ENCODE data around the gene FOXP1.

Gene FOXP1

DNA sequence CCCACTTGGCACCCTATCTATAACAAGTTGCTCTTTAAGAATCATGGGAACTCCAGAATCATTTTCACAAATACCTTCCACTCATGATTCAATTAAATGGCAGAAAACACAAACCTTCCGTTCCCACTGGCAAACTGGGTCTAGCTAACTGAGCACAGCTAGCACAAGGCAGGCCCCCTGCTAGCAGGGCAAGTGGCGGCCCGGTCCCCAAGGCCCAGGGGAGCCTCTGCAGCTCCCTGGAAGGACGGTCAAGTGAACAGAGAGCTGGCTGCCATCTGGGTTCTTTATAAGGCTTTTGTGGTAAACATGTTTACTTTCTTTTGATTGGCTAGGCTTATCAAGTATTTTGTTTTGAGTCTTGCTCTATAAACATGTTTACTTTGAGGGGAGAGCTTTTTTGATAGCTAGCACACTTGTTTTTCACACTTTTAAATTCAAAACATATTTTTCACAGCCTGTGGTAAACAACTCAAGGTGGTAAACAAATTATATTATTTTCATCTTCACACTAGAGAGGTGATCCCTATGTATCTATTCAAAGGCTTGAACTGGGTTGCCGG is 81.4 kb downstream of the FOXP1 start:
- DNase-seq = no peak

DNA sequence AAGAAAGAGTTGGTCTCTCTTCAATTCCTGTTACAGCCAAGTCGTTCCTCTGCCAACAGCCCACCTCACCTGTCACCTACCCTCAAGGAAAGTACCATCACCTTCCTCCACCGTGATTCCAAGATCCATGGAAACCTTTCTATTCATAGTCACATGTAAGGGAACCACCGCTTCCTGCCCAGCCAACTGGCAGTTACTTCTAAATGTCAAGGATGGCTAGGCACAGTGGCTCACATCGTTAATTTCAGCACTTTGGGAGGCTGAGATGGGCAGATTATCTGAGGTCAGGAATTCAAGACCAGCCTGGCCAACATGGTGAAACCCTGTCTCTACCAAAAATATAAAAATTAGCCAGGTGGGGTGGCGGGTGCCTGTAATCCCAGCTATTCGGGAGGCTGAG is 82.8 kb downstream of the FOXP1 start:
- DNase-seq = no peak

DNA sequence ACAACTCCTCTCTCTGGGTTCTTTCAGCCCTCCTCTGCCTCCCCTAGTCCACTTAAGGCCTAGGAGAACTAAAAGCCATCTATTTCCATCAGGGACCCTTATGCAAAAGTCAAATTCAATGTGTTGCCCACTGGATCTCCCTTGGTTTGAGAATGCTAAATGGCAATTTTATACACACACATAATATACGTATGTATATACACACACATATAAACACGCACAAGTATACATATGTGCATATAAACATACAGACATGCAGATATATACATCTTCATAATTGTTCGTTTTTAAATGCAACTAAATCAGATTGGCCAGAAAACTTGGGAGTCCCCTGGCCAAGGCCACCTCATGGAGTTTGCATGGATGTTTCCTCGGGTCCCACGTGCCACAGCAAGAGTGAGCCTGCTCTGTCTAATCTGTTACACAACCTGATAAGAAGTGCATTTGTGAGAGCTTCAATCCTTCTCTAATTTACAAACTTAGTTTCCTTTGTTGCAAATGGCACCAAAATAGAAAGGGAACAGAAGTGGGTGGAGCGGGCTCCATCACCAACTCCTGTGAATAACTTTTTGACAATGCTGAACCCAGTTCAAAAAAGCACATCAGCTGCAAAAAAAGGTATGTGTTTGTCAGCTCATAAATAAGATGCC is 84.2 kb downstream of the FOXP1 start:
- DNase-seq = no peak

DNA sequence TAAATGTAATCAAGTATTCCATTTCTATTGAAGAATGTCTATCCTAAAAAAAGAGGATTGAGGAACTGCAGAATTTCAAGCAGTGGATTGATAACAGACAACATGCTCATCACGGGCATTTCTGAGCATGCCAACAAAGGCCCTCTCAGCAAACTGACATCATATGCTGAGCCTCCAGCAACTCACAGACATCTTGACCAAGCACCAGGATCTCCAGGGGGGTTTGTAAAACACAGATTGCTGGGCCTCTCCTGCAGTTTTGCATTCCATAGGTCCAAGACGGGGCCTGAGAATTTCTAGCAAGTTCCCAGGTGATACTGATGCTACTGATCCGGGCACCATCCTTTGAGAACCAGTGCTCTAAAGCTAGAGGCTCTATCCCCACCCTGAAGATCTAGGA is 85.0 kb downstream of the FOXP1 start:
- no peak for DNase-seq

DNA sequence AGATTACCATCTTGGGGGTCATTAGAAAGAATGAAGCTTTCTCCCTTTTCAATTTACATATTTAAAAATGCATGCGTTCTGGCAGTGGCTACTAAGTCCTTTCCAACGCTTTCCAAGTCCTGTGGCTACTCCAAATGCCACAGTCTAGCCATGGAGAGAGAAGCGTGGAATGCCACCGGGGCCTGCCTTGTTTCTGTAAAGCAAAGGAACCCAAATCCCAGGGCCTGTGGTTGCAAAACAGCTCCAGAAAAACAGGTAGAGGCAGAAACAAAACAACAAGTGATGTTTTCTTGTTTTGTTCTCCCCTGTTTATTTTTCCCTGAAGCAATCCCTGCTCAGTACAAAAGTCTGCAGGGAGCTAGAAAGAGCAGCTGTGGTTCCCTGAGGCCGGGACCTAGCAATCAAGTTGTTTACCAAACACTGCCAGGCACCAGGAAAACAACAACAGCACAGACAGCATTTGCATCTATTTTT is 85.5 kb downstream of the FOXP1 start:
- DNase-seq = no peak

DNA sequence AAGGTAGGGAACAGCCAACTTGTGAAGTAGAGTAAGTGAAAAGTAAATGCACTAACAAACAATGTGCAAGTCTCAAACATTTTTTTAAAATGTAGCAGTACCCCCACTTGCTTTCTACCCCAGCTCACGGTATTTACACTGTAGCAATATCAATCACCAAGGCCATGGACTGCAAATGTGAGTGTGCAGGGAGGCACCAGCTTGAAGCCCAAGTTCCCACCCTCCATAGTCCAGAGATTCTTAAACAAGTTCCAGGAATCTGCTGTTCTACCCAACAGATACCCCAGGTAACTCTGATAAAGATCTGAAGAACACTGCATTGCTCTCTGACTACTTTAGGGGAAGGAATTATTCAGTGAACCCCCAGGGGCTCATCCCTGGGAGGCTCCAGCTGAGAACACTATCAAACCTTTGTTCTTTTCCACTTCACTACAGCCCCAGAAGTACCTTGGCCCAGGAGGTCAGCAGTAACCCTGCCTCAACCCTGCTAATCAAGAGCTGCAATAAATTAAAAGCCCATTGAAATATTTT is 86.1 kb downstream of the FOXP1 start:
- DNase-seq = no peak

DNA sequence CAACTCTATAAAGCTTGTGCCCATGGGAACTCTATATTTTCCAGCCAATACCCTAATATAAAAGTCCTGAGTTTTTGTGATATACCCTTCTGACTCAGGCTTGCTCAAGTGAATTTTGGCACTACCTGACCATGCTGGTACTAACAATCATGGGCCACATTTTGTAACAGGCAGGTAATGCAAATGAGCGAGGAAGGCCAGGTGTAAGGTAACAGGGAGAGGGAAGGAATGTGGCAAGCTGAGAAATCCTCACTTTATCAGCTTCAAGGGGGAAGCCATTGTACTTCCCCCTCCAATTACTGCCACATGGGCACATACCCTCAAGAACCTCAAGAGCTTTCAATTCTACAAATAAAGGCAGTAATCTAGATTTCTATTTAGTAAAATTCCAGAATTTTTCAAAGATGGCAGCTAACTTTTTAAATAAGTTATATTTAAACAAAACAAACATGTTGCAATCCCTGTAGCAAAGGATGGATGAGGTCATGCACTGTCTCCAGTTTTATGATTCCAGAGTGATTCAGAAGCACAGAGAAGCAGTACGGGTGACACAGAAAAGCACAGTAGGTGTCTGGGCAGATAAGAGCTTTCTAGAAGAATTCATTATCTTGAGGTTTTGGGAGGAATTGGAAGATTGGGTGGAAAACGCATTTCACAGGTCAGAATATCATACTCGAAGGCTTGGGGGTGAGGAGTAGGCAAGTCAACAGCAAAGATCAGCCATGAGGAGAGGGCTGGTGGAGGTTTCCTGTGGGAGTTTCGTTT is 87.6 kb downstream of the FOXP1 start:
- no peak for DNase-seq

DNA sequence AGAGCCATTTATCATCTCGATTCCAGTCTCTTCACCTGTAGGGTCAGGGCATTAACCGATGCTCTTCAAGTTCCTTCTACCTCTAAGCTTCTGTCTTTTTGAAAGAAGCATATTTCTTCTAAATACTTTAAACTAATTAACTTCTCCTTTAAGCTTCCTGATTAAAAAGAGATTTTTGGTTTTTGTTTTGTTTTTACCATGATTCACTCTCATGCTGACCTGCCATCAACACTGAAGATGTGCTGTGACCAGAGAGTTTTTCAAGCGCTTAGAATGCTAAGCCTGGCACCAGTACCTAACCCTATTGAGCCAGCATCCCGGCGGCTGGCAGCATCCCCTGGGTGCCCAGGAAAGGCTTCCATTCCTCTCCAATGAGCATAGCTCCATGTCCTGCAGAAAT is 89.3 kb downstream of the FOXP1 start:
- DNase-seq = no peak

DNA sequence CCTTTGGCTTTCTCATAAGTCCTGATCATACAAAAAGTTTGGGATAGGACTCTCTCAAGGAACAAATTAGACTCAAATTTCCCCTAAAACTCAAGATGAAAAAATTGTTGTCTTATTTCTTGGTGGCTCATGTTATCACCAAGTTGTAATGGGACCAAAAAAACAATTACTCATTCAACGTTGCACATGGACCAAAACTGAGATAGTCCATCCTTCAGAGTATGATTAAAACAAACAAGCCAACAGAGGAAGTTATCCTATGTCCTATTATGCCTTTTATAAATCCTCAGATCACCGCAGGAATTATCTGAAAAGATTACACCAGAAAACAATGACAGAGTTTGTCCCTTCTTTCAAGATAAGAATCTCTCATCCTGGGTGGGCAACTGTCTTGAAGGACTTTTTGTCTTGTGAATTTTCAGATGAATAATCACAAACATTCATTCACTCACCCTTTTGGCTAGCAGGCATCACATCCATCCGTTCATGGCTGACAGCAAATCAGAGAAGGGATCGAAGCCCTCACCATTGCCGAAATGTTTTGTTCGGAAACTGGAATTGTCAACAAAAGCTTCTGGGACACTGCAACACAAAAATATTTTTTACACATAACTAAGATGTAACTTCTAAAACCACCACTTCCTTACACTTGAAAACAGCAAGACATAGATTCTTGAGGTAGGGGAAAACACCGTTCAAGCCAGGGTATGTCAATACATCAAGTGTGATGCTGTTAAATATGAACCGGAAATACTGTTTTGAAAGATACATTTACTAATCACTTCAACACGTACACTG is 90.4 kb downstream of the FOXP1 start:
- no peak for DNase-seq

DNA sequence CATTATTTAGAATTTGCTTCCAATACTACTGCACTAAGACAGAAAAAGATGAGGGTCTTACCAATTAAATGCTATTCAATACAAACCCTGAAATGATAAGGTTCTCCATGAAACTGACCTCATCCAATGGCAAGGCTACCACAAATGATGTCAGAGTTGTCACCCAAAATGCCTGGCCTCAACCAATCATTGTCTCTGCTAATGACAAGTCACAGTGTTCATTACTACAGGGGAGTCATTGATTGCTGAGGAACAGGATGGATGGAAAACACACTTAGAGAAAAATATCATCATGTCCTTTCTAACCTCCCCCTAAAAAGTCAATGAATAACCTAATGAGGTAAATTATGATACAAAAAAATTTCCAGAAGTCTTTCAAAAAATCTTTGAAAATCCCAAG is 91.0 kb downstream of the FOXP1 start:
- peak in 1 of 2 experiments; percentile 25 for DNase-seq

DNA sequence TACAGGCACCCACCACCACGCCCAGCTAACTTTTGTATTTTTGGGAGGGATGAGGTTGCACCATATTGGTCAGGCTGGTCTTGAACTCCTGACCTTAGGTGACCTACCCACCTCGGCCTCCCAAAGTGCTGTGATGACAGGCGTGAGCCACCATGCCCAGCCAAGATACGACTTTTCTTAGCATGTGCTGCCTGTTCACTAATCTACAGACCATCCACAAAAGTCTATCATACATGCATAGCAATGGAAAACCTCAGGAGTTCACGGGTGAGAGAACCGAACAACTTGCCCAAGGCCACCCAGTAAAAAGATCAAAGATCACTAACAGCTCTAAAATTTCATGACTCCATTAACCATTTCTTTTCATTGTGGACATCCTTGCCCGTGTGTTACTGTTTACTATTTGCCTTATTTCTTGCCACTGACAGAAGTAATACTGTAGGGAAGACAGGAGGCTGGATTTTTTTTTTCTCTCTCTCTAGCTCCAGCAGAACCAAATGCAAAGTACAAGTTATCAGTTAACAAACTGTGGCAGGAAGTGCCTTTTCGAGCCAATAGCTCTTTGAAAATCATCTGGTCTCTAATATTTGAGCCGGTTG is 92.3 kb downstream of the FOXP1 start:
- no peak for DNase-seq

DNA sequence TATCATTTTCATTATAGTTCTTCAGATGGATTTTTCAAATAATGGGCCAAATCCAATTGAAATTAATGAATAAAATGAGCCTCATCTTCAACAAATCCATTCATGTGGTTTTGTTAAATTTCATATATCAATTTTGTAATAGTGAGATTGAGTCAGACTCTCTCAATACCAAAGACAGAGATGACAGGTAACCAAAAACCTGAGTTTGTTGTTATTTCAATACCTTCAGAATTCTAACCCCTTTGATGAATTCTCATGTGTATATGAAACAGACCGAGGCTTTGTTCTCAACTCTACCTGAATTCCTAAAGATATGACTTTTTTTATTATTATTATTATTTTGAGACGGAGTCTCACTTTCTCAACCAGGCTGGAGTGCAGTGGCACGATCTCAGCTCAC is 92.8 kb downstream of the FOXP1 start:
- DNase-seq = no peak

DNA sequence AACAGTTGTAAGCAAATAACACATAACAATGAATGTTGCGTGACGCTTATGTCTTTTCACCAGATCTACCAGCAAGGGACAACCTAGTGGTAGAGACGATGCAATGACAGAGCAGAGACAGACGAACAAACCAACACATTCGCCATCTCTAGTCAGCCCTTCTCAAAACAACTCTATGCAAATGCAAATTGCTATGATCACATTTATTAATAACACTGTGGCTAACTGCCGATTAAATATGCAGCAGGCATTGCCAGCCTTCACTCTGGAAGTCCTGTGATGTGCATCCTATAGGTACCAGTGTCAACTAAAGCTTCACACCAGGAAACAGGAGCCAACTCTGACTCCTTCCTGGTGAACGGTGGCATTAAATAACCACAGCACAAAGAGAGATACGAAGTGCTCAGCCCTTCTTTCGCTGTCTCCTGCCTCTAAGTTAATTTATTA is 94.2 kb downstream of the FOXP1 start:
- no peak for DNase-seq

DNA sequence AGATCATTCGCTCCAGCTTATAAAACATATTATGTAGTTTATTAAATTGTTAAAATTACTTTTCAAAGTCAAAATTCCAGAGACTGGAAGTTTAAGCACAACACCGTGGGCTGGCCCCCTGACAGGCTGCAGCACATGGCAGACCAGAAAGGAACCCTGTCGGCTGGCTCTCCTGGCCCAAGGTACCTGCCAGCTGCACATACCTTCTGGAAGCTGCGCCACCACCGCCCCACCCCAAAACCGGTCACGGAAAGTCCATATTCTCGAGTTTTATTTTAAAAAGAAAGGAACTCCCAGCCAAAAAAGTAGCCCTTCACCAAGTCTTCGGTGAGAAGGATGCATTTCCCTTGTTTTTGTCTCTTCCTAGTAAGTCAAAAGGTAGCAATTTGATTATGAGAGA is 94.6 kb downstream of the FOXP1 start:
- DNase-seq = no peak

DNA sequence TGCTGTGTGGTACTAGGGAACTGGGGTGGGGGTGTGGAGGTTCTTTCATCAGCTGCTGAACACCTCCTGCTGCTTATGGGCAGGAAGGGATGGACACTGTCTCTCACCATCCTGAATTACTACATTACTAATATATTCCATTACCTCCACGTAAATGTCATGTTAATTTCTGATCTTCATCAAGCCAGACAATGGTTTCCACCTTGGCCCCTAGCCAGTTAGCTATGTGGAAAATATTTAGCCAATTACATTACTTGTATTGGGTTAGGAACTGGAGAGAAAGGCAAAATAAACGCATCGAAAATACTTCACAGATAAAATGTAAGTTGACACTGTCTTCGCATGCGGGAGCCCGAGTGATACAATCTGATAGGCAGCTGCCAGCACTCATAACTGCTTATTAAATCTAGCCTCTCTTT is 95.1 kb downstream of the FOXP1 start:
- DNase-seq = peak; percentile 27 to 40

DNA sequence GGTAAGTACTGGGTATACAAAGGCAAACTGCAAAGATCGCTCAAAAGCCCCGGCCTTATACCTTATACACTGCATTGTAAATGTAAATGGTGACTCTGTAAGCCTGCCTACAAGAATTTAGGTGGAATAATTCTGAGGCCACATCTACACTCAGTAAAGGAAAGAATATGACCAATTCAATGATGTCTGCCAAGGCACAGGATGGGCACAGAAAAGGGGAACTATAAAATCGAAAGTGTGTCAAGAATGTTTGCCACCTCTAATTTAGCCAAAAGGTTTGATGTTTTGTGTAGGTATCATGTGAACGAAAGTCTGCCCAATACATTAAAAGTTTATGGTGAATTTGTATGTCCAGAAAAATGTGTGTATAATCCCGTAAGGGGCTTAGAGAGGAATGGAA is 96.1 kb downstream of the FOXP1 start:
- no peak for DNase-seq

DNA sequence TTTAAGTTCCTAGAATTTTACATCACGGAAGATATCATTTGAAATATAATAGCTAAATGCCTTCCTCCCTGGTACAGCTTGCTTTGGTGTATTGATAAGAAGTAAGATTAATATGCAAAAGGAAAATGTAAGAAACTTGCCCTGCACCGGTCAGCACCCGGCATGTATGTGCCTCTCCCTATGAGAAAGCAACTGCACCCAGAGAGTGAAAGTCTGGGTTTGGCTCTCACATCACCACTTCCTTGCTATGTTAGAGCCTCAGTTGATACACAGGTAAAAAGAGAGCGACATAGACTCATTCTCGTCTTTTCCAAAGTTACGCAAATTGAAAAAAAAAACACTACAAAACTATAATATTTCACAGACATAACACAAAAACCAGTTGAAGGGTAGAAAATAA is 96.7 kb downstream of the FOXP1 start:
- DNase-seq = peak; percentile 22 to 28

DNA sequence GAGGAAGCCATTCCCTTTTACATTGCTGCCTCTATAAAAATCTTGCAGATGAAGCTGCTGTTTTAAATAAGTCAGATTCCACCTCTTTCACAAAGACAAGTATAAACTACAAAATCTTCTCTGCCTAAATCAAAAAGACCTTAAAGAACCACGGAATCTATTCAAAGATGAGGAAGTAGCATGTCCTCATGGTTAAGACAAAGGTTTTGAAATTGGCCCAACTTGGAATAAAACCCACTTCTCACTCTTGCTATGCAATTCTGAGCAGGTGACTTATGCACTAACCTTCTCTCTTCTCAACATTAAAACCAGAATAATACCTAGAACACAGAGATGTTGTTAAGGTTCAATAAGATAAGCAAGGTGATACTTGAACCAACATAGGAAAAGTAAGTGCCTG is 97.6 kb downstream of the FOXP1 start:
- DNase-seq = no peak

DNA sequence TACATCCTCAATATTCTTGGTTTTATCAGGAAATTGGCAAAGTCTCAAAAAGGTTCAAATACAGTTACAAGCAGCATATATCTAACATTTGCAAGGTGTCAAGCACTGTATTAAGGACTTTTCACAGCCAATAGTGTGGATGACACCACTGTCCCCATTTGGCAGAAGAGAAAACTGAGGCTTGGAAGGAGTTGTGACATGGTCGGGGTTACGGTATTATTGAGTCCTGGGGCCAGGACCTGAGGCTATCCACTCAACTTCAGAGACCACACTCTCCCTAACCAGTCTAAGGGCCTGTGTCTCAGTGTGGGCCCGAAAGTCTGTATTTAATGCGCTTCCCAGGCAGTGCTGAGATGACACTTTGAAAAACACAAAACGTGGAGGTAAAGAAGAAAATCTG is 99.1 kb downstream of the FOXP1 start:
- DNase-seq = no peak

DNA sequence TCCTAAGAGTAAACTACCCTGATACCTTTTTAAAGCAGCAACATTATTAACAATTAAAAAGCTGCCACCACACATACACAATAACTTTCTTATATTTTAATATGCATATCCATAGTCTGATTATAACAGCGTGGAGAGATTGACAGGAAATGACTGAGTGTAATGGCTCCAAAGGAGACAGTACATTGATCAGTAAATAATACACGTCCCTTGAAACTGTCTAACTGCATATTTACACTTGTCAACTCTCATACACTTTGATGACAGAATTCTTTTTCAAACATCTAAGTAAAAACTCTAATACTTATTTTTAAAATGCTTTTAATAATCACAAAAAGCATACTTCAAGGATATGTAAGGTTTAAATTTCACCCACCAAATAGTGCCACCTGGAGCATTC is 99.5 kb downstream of the FOXP1 start:
- DNase-seq = no peak

DNA sequence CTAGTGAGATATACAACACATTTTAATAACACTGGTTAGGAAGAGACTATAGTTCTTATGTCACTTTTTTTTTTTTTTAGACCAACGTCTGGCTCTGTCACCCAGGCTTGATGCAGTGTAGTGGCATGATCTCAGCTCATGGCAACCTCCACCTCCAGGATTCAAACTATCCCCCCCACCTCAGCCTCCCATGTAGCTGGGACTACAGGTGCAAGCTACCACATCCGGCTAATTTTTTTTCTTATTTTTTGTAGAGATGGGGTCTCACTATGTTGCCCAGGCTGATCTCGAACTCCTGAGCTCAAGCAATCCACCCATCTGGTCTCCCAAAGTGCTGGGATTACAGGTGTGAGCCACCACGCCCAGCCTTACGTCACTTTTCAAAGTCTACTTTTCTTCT is 100.8 kb downstream of the FOXP1 start:
- DNase-seq = no peak

DNA sequence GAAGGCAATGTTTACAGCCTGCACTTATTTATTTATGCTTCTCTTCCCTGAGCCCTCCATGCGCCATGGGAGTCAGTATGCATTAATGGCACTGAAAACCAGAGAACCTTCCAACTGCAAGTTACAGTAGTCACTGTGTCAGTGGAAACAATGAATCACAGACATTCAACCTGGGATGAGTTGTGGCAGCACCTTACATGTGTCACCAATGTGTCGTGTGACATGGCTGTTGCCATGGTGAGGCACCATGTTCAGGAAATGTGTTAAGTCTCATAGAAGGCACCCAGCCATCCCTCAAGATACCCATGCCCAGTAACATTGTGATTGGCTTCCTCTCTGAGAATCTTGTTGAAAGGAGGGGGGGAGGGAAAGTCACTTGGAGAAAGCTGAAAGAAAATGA is 105.0 kb downstream of the FOXP1 start:
- peak; percentile 63 to 68 for DNase-seq

DNA sequence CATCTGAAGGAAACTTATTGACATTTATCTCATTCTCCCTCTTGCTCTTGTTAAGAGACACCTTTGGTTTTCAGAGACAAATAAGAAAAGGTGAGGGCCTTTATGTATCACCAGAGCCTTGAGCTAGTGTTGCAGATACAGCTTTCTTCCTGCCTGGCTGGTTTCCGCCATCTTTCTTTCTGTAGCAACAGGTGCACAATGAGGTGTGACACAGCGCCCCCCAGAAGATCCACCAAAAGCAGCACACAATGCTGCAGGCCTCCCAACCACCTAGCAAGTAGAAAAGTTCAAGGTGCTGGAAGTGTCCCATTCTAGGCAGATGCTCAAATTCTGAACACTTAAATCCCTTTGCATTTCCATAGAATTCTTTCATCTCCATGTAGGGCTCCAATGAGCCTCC is 106.6 kb downstream of the FOXP1 start:
- no peak for DNase-seq

All from activated CD4-positive, alpha-beta T cell treated with anti-CD3 and anti-CD28 coated beads, Interleukin-2, amount 50 U/mL, for 4 hours (primary cell).